NCI-H1092 (cell line): ENCODE results near the gene CPNE8.
A peak's percentile ranks its signal among the peaks of the same experiment; 100 is the strongest.

Experiments used
- DNase-seq: peaks from one replicate; lab custom pipeline; 2025; lab: John Stamatoyannopoulos, UW

CPNE8 gene

GRCh38 chr12:38905480-38906351 is at the start of gene CPNE8:
Gene CPNE8 (minus strand): TSS chr12:38905591. CDS start chr12:38905534, 57 bp downstream.
- DNase-seq = no peak

GRCh38 chr12:38954238-38954873 is 49.0 kb upstream of the CPNE8 start:
- DNase-seq = no peak

- no peak for DNase-seq
Observed at GRCh38 chr12:38949363-38949762, 44.0 kb upstream of the CPNE8 start.

- no peak for DNase-seq
Observed at GRCh38 chr12:38934686-38935085, 29.3 kb upstream of the CPNE8 start.

GRCh38 chr12:38934078-38934584 is 28.7 kb upstream of the CPNE8 start:
- DNase-seq = no peak

GRCh38 chr12:38932320-38932719 is 26.9 kb upstream of the CPNE8 start:
- DNase-seq = no peak

- DNase-seq = no peak
Observed at GRCh38 chr12:38931461-38931860, 26.1 kb upstream of the CPNE8 start.

- DNase-seq = no peak
Observed at GRCh38 chr12:38930990-38931389, 25.6 kb upstream of the CPNE8 start.

- DNase-seq = no peak
Observed at GRCh38 chr12:38926501-38926900, 21.1 kb upstream of the CPNE8 start.

GRCh38 chr12:38921025-38921677 is 15.8 kb upstream of the CPNE8 start:
- DNase-seq = no peak

GRCh38 chr12:38919191-38919590 is 13.8 kb upstream of the CPNE8 start:
- DNase-seq = no peak

GRCh38 chr12:38915429-38916182 is 10.2 kb upstream of the CPNE8 start:
- DNase-seq = no peak

GRCh38 chr12:38912116-38912515 is 6.7 kb upstream of the CPNE8 start:
- DNase-seq = no peak

- no peak for DNase-seq
Observed at GRCh38 chr12:38911611-38912010, 6.2 kb upstream of the CPNE8 start.

- DNase-seq = no peak
Observed at GRCh38 chr12:38907201-38907923, 2.0 kb upstream of the CPNE8 start.

- peak; percentile 1 for DNase-seq
Observed at GRCh38 chr12:38906482-38907200, 1.2 kb upstream of the CPNE8 start.

GRCh38 chr12:38904537-38905479 is 583 bp downstream of the CPNE8 start:
- no peak for DNase-seq

- DNase-seq = no peak
Observed at GRCh38 chr12:38903596-38903995, 1.8 kb downstream of the CPNE8 start.

- DNase-seq = no peak
Observed at GRCh38 chr12:38898001-38898684, 7.2 kb downstream of the CPNE8 start.
